Measurements from ENCODE around the gene PEAR1. TPM values are rescaled to one million over a fixed set of nuclear protein-coding genes. Genes with fewer than 3 reads are reported as not detected.

The PEAR1 gene
- total RNA-seq, 1 experiment from 2014 or later: 11.9 TPM

DNA sequence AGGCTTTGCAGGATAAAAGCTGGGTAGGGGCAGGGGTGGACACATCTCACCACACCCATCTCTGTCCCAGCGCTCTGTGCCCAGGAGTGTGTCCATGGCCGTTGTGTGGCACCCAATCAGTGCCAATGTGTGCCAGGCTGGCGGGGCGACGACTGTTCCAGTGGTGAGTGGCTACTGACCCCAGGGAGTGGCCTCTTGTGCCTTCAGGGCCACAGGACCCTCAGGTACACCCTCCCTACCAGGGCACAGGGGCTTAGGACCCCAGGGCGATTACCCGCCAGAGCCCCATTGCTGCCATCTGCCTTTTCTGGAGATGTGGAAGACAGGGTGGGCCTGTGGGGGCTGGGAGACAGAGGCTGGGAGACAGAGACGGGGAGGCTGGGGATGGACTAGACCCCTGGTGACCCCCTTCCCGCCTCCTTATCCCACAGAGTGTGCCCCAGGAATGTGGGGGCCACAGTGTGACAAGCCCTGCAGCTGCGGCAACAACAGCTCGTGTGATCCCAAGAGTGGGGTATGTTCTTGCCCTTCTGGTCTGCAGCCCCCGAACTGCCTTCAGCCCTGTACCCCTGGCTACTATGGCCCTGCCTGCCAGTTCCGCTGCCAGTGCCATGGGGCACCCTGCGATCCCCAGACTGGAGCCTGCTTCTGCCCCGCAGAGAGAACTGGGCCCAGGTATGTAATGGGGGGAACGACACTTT is 12.8 kb downstream of the PEAR1 start:
- no peaks in the 10 kb centered on the region for H3K9me2 ChIP-seq (replicated peaks; ENCODE audit: low read length)
- intact Hi-C loops (cut with micrococcal nuclease): no loop called here
- TF ChIP-seq EZH2 (IDR thresholded peaks at IDR 0.05; ENCODE audit: low read length, unreplicated experiment) (no peak), EZH2phosphoT487 (IDR thresholded peaks at IDR 0.05; ENCODE audit: borderline replicate concordance, low read length) (no peak)
- TF ChIP-seq, protein P1, sequence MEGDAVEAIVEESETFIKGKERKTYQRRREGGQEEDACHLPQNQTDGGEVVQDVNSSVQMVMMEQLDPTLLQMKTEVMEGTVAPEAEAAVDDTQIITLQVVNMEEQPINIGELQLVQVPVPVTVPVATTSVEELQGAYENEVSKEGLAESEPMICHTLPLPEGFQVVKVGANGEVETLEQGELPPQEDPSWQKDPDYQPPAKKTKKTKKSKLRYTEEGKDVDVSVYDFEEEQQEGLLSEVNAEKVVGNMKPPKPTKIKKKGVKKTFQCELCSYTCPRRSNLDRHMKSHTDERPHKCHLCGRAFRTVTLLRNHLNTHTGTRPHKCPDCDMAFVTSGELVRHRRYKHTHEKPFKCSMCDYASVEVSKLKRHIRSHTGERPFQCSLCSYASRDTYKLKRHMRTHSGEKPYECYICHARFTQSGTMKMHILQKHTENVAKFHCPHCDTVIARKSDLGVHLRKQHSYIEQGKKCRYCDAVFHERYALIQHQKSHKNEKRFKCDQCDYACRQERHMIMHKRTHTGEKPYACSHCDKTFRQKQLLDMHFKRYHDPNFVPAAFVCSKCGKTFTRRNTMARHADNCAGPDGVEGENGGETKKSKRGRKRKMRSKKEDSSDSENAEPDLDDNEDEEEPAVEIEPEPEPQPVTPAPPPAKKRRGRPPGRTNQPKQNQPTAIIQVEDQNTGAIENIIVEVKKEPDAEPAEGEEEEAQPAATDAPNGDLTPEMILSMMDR (conservative IDR thresholded peaks at IDR 0.05; ENCODE audit: low read depth, low read length): no peak
- ChIA-PET POLR2A (ENCODE audit: unreplicated experiment) (no interaction called here), CTCF (no interaction called here)
- H3K79me2 ChIP-seq (ENCODE audit: low read length): no peaks in the 10 kb centered on the region
- no peaks in the 10 kb centered on the region for H3K9me3 ChIP-seq (ENCODE audit: low read length)
- H4K20me1 ChIP-seq (ENCODE audit: low read length): no peaks in the 10 kb centered on the region
- H2AFZ ChIP-seq (ENCODE audit: low read length): no peak overlapping the region
- H3K36me3 ChIP-seq (ENCODE audit: low read depth, low read length): no peaks in the 10 kb centered on the region
- no peaks in the 10 kb centered on the region for H3F3A ChIP-seq (ENCODE audit: low read length, unreplicated experiment)
- no peak overlapping the region for H3K4me2 ChIP-seq (ENCODE audit: low read length)
- peaks cover 20% of the 10 kb centered on the region for H3K4me1 ChIP-seq (ENCODE audit: insufficient read depth, low read length)
- ATAC-seq (no peak), DNase-seq (no peak)
- no peak overlapping the region for H3K9ac ChIP-seq (ENCODE audit: low read length)
- no TSS peak for BruUV-seq (replicated peaks)
- H3K27me3 ChIP-seq (ENCODE audit: low read length): no peaks in the 10 kb centered on the region
- H3K27ac ChIP-seq (ENCODE audit: low read length): no peak overlapping the region
- no peak overlapping the region for H3K4me3 ChIP-seq (ENCODE audit: low read length)

DNA sequence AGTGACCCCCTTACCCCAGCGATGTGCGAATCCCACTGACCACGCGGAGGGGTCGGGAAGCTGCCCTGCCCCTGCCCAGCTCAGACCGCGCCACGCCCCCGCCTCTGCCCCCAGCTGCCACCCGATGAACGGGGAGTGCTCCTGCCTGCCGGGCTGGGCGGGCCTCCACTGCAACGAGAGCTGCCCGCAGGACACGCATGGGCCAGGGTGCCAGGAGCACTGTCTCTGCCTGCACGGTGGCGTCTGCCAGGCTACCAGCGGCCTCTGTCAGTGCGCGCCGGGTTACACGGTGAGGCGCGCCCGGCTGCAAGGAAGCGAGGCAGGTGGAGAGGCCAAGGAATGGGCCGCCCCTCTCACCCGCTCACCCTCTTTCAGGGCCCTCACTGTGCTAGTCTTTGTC is 15.0 kb downstream of the PEAR1 start:
- no peaks in the 10 kb centered on the region for H3K79me2 ChIP-seq (ENCODE audit: low read length)
- no peaks in the 10 kb centered on the region for H3K27me3 ChIP-seq (ENCODE audit: low read length)
- no peaks in the 10 kb centered on the region for H3K9me3 ChIP-seq (ENCODE audit: low read length)
- no peak for TF ChIP-seq EZH2 (IDR thresholded peaks at IDR 0.05; ENCODE audit: low read length, unreplicated experiment)
- no peak for TF ChIP-seq EZH2phosphoT487 (IDR thresholded peaks at IDR 0.05; ENCODE audit: borderline replicate concordance, low read length)
- TF ChIP-seq, protein P1 (conservative IDR thresholded peaks at IDR 0.05; ENCODE audit: low read depth, low read length): no peak
- ATAC-seq (no peak), DNase-seq (no peak)
- POLR2A ChIA-PET (ENCODE audit: unreplicated experiment): interaction anchor here (0.6 kb wide), 1 partner anchor 157 kb away, joined by 3 read pairs; no protein-coding TSS in a partner anchor
- no peaks in the 10 kb centered on the region for H4K20me1 ChIP-seq (ENCODE audit: low read length)
- peak overlapping the region; percentile 69 for H3K4me3 ChIP-seq (ENCODE audit: low read length)
- H3K4me2 ChIP-seq (ENCODE audit: low read length): peak overlapping the region; percentile 80
- no peak overlapping the region for H3K27ac ChIP-seq (ENCODE audit: low read length)
- no peaks in the 10 kb centered on the region for H3F3A ChIP-seq (ENCODE audit: low read length, unreplicated experiment)
- CTCF ChIA-PET: no interaction called here
- intact Hi-C loops (cut with micrococcal nuclease): no loop called here
- H2AFZ ChIP-seq (ENCODE audit: low read length): peak overlapping the region; percentile 68
- BruUV-seq (replicated peaks): no TSS peak
- no peaks in the 10 kb centered on the region for H3K9me2 ChIP-seq (replicated peaks; ENCODE audit: low read length)
- H3K4me1 ChIP-seq (ENCODE audit: insufficient read depth, low read length): peaks cover 20% of the 10 kb centered on the region
- peak overlapping the region; percentile 56 for H3K9ac ChIP-seq (ENCODE audit: low read length)
- no peaks in the 10 kb centered on the region; the same call in 1 of the 2 replicates for H3K36me3 ChIP-seq (ENCODE audit: low read depth, low read length)

- H4K20me1 ChIP-seq (ENCODE audit: low read length): no peaks in the 10 kb centered on the region
- H3K9me2 ChIP-seq (replicated peaks; ENCODE audit: low read length): no peaks in the 10 kb centered on the region
- peak overlapping the region; percentile 69; the same call in 1 of the 2 replicates for H3K4me3 ChIP-seq (ENCODE audit: low read length)
- no peaks in the 10 kb centered on the region for H3F3A ChIP-seq (ENCODE audit: low read length, unreplicated experiment)
- POLR2A ChIA-PET (ENCODE audit: unreplicated experiment): no interaction called here
- H3K9me3 ChIP-seq (ENCODE audit: low read length): no peaks in the 10 kb centered on the region
- H3K36me3 ChIP-seq (ENCODE audit: low read depth, low read length): peaks cover 1% of the 10 kb centered on the region; the same call in 1 of the 2 replicates
- H2AFZ ChIP-seq (ENCODE audit: low read length): no peak overlapping the region
- no peak overlapping the region for H3K27ac ChIP-seq (ENCODE audit: low read length)
- intact Hi-C loops (cut with micrococcal nuclease): no loop called here
- no peak for TF ChIP-seq EZH2phosphoT487 (IDR thresholded peaks at IDR 0.05; ENCODE audit: borderline replicate concordance, low read length)
- no peak for TF ChIP-seq EZH2 (IDR thresholded peaks at IDR 0.05; ENCODE audit: low read length, unreplicated experiment)
- TF ChIP-seq, protein P1 (conservative IDR thresholded peaks at IDR 0.05; ENCODE audit: low read depth, low read length): no peak
- DNase-seq: no peak
- H3K79me2 ChIP-seq (ENCODE audit: low read length): no peaks in the 10 kb centered on the region
- H3K27me3 ChIP-seq (ENCODE audit: low read length): no peaks in the 10 kb centered on the region
- peaks cover 20% of the 10 kb centered on the region for H3K4me1 ChIP-seq (ENCODE audit: insufficient read depth, low read length)
- peak overlapping the region; percentile 80 for H3K4me2 ChIP-seq (ENCODE audit: low read length)
- ATAC-seq: no peak
- BruUV-seq (replicated peaks): no TSS peak
- CTCF ChIA-PET: no interaction called here
- H3K9ac ChIP-seq (ENCODE audit: low read length): no peak overlapping the region
These were observed 15.4 kb downstream of the PEAR1 start for GRCh38 chr1:156908955-156909354.
